PC-3 (cell line): ENCODE measurements around the gene SMYD3. TPM values are rescaled to one million over a fixed set of nuclear protein-coding genes. Genes with fewer than 3 reads are reported as not detected.

Experiments
- ATAC-seq: fragments of 200-7000 bp; cut with Tn5 transposase; 2 replicates; pipeline ENCODE4 v1.9.1; 2020; ENCODE audit warnings: mild to moderate bottlenecking, moderate library complexity
- BruUV-seq: library from RNA; stranded (reverse); fragments of 400-500 nt; replicated peaks from 2 replicates; lab custom pipeline; 2021; lab: Mats Ljungman, UMichigan
- CTCF ChIA-PET: fragments of 300-600 bp; sonication (Branson Sonifier 250); formaldehyde crosslinking; loops from one replicate; lab custom pipeline; 2022; ENCODE audit warnings: antibody characterized with exemption; lab: Charles Lee
- POLR2A ChIA-PET: fragments of 300-600 bp; sonication (Branson Sonifier 250); formaldehyde crosslinking; loops from one replicate; lab custom pipeline; 2022; ENCODE audit warnings: antibody characterized with exemption; ENCODE audit not compliant: unreplicated experiment; lab: Charles Lee
- DNase-seq: peaks from one replicate; pipeline ENCODE4 v3.0.0-alpha.2; 2015
- H2AFZ ChIP-seq: fragments of 300-600 bp; sonication (generic); 2 replicates; pipeline ENCODE4 v1.6.0; 2016; ENCODE audit warnings: antibody characterized with exemption, low read length
- H3F3A ChIP-seq: fragments of 300-600 bp; sonication (generic); one replicate; pipeline ENCODE4 v1.6.0; 2017; ENCODE audit warnings: antibody characterized with exemption, low read length, control low read depth, mild to moderate bottlenecking; ENCODE audit not compliant: unreplicated experiment
- H3K27ac ChIP-seq: fragments of 300-600 bp; sonication (generic); 2 replicates; pipeline ENCODE4 v1.5.1; 2016; ENCODE audit warnings: mild to moderate bottlenecking, low read length
- H3K27me3 ChIP-seq: fragments of 300-600 bp; sonication (generic); 2 replicates; pipeline ENCODE4 v1.6.1; 2016; ENCODE audit warnings: low read length, mixed read lengths
- H3K36me3 ChIP-seq: fragments of 300-600 bp; sonication (generic); 2 replicates; pipeline ENCODE4 v1.6.1; 2016; ENCODE audit warnings: low read depth, mixed run types, low read length, mixed read lengths
- H3K4me1 ChIP-seq: fragments of 300-600 bp; sonication (generic); 2 replicates; pipeline ENCODE4 v1.5.1; 2016; ENCODE audit warnings: low read length; ENCODE audit not compliant: insufficient read depth
- H3K4me2 ChIP-seq: fragments of 300-600 bp; sonication (generic); 2 replicates; pipeline ENCODE4 v1.6.0; 2016; ENCODE audit warnings: low read length
- H3K4me3 ChIP-seq: fragments of 300-600 bp; sonication (generic); 2 replicates; pipeline ENCODE4 v1.5.1; 2016; ENCODE audit warnings: mild to moderate bottlenecking, low read length, mixed read lengths
- H3K79me2 ChIP-seq: fragments of 300-600 bp; sonication (generic); 2 replicates; pipeline ENCODE4 v1.6.1; 2017; ENCODE audit warnings: low read length, mixed read lengths
- H3K9ac ChIP-seq: fragments of 300-600 bp; sonication (generic); 2 replicates; pipeline ENCODE4 v1.6.0; 2016; ENCODE audit warnings: mild to moderate bottlenecking, low read length
- H3K9me2 ChIP-seq: fragments of 300-600 bp; sonication (generic); replicated peaks from 2 replicates; pipeline ENCODE4 v1.6.1; 2016; ENCODE audit warnings: mixed run types, low read length, mixed read lengths
- H3K9me3 ChIP-seq: fragments of 300-600 bp; sonication (generic); 2 replicates; pipeline ENCODE4 v1.6.1; 2016; ENCODE audit warnings: low read length, mixed read lengths
- H4K20me1 ChIP-seq: fragments of 300-600 bp; sonication (generic); 2 replicates; pipeline ENCODE4 v1.6.1; 2016; ENCODE audit warnings: low read length, mixed read lengths
- EZH2 ChIP-seq: fragments of 300-600 bp; sonication (generic); IDR thresholded peaks from one replicate; pipeline ENCODE4 v1.6.1; 2017; ENCODE audit warnings: antibody characterized with exemption, mild to moderate bottlenecking, low read length; ENCODE audit not compliant: unreplicated experiment
- EZH2phosphoT487 ChIP-seq: fragments of 300-600 bp; sonication (generic); IDR thresholded peaks from 2 replicates; pipeline ENCODE4 v1.6.1; 2018; ENCODE audit warnings: mild to moderate bottlenecking, antibody characterized with exemption, low read length, borderline replicate concordance
- intact Hi-C: fragments of 100-400 bp; cut with micrococcal nuclease; formaldehyde crosslinking; loops from 2 replicates; pipeline ENCODE4 v1.9.0; 2023
- total RNA-seq: library from RNA; depleted of rRNA; stranded (reverse); fragments of >200 nt; gene quantifications from 2 replicates; pipeline ENCODE4 v1.2.3, GENCODE V29; 2014
- TF ChIP-seq, protein P1 (sequence below): fragments of 300-600 bp; sonication (generic); conservative IDR thresholded peaks from 2 replicates; pipeline ENCODE4 v1.5.1; 2017; ENCODE audit warnings: antibody characterized with exemption, low read depth, mild to moderate bottlenecking, low read length

Gene SMYD3
- total RNA-seq, 1 experiment from 2014 or later, result 33.0 TPM

DNA sequence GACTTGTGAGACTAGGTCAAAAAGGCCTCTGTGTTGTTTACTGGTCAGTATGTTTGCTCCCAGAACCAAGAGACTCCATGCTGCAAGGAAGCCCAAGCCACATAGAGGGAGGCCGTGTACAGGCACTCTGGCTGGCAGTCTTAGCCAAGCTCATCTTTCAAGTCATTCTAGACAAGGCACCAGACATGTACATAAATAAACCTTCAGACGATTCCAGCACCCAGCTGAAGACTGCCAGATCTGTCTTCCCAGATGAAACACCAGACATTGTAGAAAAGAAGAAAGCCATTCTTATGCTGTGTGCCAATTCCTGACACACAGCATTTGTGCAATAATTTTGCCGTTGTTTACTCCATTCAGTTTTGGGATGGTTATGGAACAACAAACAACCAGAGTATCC lies 756.8 kb downstream of the SMYD3 start:
- Histone ChIP-seq H2AFZ (no peak overlapping the region), H3K9ac (no peak overlapping the region), H3K4me3 (no peak overlapping the region), H3K36me3 (no peaks in the 10 kb centered on the region), H3F3A (no peaks in the 10 kb centered on the region), H3K4me2 (no peak overlapping the region), H3K9me2 (no peaks in the 10 kb centered on the region), H3K79me2 (no peaks in the 10 kb centered on the region), H3K4me1 (no peaks in the 10 kb centered on the region), H3K27ac (no peak overlapping the region), H3K27me3 (no peaks in the 10 kb centered on the region), H3K9me3 (no peaks in the 10 kb centered on the region), H4K20me1 (no peaks in the 10 kb centered on the region)
- ChIA-PET CTCF (no interaction called here), POLR2A (no interaction called here)
- intact Hi-C loops, result no loop called here
- ATAC-seq (no peak), DNase-seq (no peak)
- no TSS peak for BruUV-seq
- TF ChIP-seq, protein P1, sequence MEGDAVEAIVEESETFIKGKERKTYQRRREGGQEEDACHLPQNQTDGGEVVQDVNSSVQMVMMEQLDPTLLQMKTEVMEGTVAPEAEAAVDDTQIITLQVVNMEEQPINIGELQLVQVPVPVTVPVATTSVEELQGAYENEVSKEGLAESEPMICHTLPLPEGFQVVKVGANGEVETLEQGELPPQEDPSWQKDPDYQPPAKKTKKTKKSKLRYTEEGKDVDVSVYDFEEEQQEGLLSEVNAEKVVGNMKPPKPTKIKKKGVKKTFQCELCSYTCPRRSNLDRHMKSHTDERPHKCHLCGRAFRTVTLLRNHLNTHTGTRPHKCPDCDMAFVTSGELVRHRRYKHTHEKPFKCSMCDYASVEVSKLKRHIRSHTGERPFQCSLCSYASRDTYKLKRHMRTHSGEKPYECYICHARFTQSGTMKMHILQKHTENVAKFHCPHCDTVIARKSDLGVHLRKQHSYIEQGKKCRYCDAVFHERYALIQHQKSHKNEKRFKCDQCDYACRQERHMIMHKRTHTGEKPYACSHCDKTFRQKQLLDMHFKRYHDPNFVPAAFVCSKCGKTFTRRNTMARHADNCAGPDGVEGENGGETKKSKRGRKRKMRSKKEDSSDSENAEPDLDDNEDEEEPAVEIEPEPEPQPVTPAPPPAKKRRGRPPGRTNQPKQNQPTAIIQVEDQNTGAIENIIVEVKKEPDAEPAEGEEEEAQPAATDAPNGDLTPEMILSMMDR, result no peak
- TF ChIP-seq EZH2 (no peak), EZH2phosphoT487 (no peak)

DNA sequence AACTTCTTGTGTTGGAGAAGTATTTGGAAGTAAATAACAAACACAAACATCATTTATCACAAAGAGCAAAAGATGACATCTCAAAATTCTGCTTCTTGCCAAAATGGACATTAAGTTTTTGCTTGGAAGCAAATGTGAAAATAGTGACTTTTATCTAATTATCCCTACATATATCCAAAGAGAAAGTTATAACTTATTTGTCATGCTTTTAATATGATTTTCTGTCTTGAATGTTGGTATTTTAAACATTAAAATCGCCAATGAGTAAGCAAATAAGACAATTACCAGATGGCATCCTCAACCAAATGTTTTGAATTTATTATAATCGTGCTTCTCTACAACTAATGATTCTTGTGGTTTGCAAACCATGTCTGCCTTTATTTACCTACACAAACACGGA lies 758.0 kb downstream of the SMYD3 start:
- no peak overlapping the region for H3K27ac ChIP-seq
- H3K4me2 ChIP-seq, result no peak overlapping the region
- H3F3A ChIP-seq, result no peaks in the 10 kb centered on the region
- H3K79me2 ChIP-seq, result no peaks in the 10 kb centered on the region
- intact Hi-C loops, result no loop called here
- POLR2A ChIA-PET, result no interaction called here
- DNase-seq (no peak), ATAC-seq (no peak)
- no TSS peak for BruUV-seq
- no peaks in the 10 kb centered on the region for H3K36me3 ChIP-seq
- H2AFZ ChIP-seq, result no peak overlapping the region
- H3K9ac ChIP-seq, result no peak overlapping the region
- no peaks in the 10 kb centered on the region for H3K9me3 ChIP-seq
- no peak for TF ChIP-seq EZH2phosphoT487
- TF ChIP-seq, protein P1, result no peak
- H3K9me2 ChIP-seq, result no peaks in the 10 kb centered on the region
- CTCF ChIA-PET, result no interaction called here
- H3K4me1 ChIP-seq, result no peaks in the 10 kb centered on the region
- no peaks in the 10 kb centered on the region for H4K20me1 ChIP-seq
- H3K27me3 ChIP-seq, result no peaks in the 10 kb centered on the region
- no peak overlapping the region for H3K4me3 ChIP-seq

- Histone ChIP-seq H3K27me3 (no peaks in the 10 kb centered on the region), H3F3A (no peaks in the 10 kb centered on the region), H3K9me2 (no peaks in the 10 kb centered on the region), H3K4me3 (no peak overlapping the region), H3K36me3 (no peaks in the 10 kb centered on the region), H3K9ac (no peak overlapping the region), H2AFZ (no peak overlapping the region), H3K4me1 (no peaks in the 10 kb centered on the region), H3K27ac (no peak overlapping the region), H3K79me2 (no peaks in the 10 kb centered on the region), H3K9me3 (no peaks in the 10 kb centered on the region), H4K20me1 (no peaks in the 10 kb centered on the region), H3K4me2 (no peak overlapping the region)
- ATAC-seq (no peak), DNase-seq (no peak)
- no peak for TF ChIP-seq EZH2phosphoT487
- TF ChIP-seq, protein P1, result no peak
- no peak for TF ChIP-seq EZH2
- ChIA-PET POLR2A (no interaction called here), CTCF (no interaction called here)
- intact Hi-C loops, result no loop called here
- no TSS peak for BruUV-seq
These were observed 758.4 kb downstream of the SMYD3 start for GRCh38 chr1:245748646-245749045.
